OCI-LY3 (cell line): ENCODE measurements around the gene CCDC9B.
A peak's percentile ranks its signal among the peaks of the same experiment; 100 is the strongest.

Experiments used
- EZH2phosphoT487 ChIP-seq: fragments of 200-600 bp; shearing (Covaris generic); IDR thresholded peaks from 2 replicates; pipeline ENCODE4 v1.6.1; 2018; ENCODE audit warnings: antibody characterized with exemption, mixed run types, low read depth
- TF ChIP-seq, protein P1 (sequence below): fragments of 200-600, 300-600 bp; sonication (generic); IDR thresholded peaks from 2 replicates; pipeline ENCODE4 v1.5.1; 2014; ENCODE audit warnings: antibody characterized with exemption, low read length, low read depth

DNA sequence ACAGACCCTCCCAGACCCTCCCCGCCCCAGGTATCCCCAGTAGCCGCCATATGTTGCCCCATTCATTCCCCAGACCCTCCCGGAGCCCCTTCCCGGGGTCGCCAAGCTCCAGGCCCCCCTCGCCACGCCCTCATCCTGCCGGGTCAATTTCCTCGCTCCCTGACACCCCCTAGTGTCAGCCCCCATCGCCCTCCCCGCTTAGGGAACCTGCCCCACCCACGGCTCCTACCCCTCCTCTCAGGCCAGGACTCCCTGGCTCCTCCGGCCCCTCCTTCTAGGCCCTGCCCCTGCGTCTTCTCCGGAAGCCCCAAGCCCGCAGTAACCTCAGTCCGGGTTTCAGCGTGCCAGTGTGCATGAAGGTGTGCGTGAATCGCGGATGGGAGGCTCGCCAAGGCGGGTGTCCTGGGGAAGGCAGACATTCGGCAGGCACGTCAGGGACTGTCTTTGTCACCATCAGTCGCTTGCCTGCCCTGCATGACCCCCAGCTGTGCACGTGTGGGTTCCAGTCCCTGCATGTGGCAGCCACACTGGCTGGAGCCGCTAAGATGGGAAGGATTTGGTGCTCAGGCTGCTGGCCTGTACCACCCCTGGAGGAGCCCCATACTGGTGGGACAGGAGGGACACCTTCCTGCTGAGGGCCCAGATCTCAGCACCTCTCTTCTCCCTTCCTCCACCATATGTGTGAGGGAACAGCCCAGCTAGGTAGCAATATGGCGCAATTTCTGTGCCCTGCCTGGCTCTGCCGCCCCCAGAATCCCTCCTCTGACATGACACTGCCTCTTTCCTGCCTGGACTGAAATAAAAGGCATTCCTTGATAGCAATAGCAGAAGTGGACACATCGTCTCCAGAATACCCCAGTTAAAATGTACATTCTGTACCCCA is 18.0 kb upstream of the CCDC9B start:
- TF ChIP-seq, protein P1, sequence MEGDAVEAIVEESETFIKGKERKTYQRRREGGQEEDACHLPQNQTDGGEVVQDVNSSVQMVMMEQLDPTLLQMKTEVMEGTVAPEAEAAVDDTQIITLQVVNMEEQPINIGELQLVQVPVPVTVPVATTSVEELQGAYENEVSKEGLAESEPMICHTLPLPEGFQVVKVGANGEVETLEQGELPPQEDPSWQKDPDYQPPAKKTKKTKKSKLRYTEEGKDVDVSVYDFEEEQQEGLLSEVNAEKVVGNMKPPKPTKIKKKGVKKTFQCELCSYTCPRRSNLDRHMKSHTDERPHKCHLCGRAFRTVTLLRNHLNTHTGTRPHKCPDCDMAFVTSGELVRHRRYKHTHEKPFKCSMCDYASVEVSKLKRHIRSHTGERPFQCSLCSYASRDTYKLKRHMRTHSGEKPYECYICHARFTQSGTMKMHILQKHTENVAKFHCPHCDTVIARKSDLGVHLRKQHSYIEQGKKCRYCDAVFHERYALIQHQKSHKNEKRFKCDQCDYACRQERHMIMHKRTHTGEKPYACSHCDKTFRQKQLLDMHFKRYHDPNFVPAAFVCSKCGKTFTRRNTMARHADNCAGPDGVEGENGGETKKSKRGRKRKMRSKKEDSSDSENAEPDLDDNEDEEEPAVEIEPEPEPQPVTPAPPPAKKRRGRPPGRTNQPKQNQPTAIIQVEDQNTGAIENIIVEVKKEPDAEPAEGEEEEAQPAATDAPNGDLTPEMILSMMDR = peak; percentile 32
- TF ChIP-seq EZH2phosphoT487 = no peak
